HFF-Myc (cell line): ENCODE results near the gene CBX5.
"Not testable (repeated sequence)": the region's sequence is repeated elsewhere in the genome, so short reads cannot be mapped to it uniquely, and the experiment has no call there.

Experiments used
- DNase-seq: peaks from one replicate; pipeline ENCODE4 v3.0.0-alpha.2; 2011; ENCODE audit warnings: low read depth; ENCODE audit errors: extremely low read depth
- H3K4me3 ChIP-seq: replicated peaks from 2 replicates; pipeline ENCODE4 v1.5.1; 2011; ENCODE audit warnings: low read depth, mild to moderate bottlenecking, control low read depth, low read length
- CTCF ChIP-seq: IDR thresholded peaks from 2 replicates; pipeline ENCODE4 v1.5.1; 2012; ENCODE audit warnings: mild to moderate bottlenecking, low read depth, low read length, control low read depth; ENCODE audit errors: missing control alignments

CBX5 gene

GRCh38 chr12:54292083-54292930 is 12.4 kb upstream of the CBX5 start:
- no peak for TF ChIP-seq CTCF
- no peak overlapping the region for H3K4me3 ChIP-seq

GRCh38 chr12:54287261-54288157 is 7.6 kb upstream of the CBX5 start:
- TF ChIP-seq CTCF: no peak
- no peak for DNase-seq
- no peak overlapping the region for H3K4me3 ChIP-seq

More at GRCh38 chr12:54292083-54292930, 12.4 kb upstream of the CBX5 start:
- no peak for DNase-seq

- no peak for TF ChIP-seq CTCF
- no peak for DNase-seq
- 0 out of 2 replicates have a peak overlapping the region, but pooled peaks have one; percentile 10 for H3K4me3 ChIP-seq
Observed at GRCh38 chr12:54286042-54287030, 6.4 kb upstream of the CBX5 start.

- DNase-seq: no peak
- no peak for TF ChIP-seq CTCF
- H3K4me3 ChIP-seq: peak overlapping the region; percentile 85
Observed at GRCh38 chr12:54285150-54286041, 5.5 kb upstream of the CBX5 start.

- DNase-seq: not testable (repeated sequence)
- H3K4me3 ChIP-seq: peak overlapping the region; percentile 85
Observed at GRCh38 chr12:54284070-54284780, 4.3 kb upstream of the CBX5 start.
